HepG2 (cell line): ENCODE results near the gene NBR1. TPM values are rescaled to one million over a fixed set of nuclear protein-coding genes. Genes with fewer than 3 reads are reported as not detected.

ENCODE experiments used
- AFF4 ChIP-seq: sonication (generic); formaldehyde crosslinking; IDR thresholded peaks from 2 replicates; pipeline ENCODE4 v1.4.0; 2020; ENCODE audit warnings: missing genetic modification reagents
- ATF6 ChIP-seq: sonication (generic); formaldehyde crosslinking; conservative IDR thresholded peaks from 2 replicates; pipeline ENCODE4 v1.4.0; 2020; ENCODE audit warnings: missing genetic modification reagents
- CHD2 ChIP-seq: IDR thresholded peaks from 2 replicates; pipeline ENCODE4 v1.6.1; 2011; ENCODE audit warnings: low read depth, low read length, improper control_type of control experiment
- DDIT3 ChIP-seq: sonication (generic); formaldehyde crosslinking; IDR thresholded peaks from 2 replicates; pipeline ENCODE4 v1.4.0; 2020; ENCODE audit warnings: mild to moderate bottlenecking, missing genetic modification reagents
- ETV5 ChIP-seq: IDR thresholded peaks from 2 replicates; pipeline ENCODE4 v1.6.1; 2018; ENCODE audit warnings: missing biosample characterization, missing genetic modification reagents, inconsistent platforms, borderline replicate concordance
- HMGA1 ChIP-seq: sonication (generic); formaldehyde crosslinking; conservative IDR thresholded peaks from 2 replicates; pipeline ENCODE4 v1.4.0; 2020; ENCODE audit warnings: missing genetic modification reagents
- HOXA7 ChIP-seq: sonication (generic); formaldehyde crosslinking; IDR thresholded peaks from 2 replicates; pipeline ENCODE4 v1.8.1; 2022; ENCODE audit warnings: mild to moderate bottlenecking, missing genetic modification reagents, moderate library complexity
- MAZ ChIP-seq, 2 experiments: sonication (generic) in 1 of 2; formaldehyde crosslinking in 1 of 2; IDR thresholded peaks; 2 replicates each; pipeline versions ENCODE4 v1.5.0 to v1.6.1; 2012 to 2020; ENCODE audit warnings: low read depth in 2 of 2, mild to moderate bottlenecking in 2 of 2, borderline replicate concordance in 1 of 2, improper control_type of control experiment in 1 of 2, low read length in 1 of 2, missing genetic modification reagents in 1 of 2, moderate library complexity in 1 of 2
- NKX3-1 ChIP-seq: sonication (generic); formaldehyde crosslinking; IDR thresholded peaks from 2 replicates; pipeline ENCODE4 v1.5.0; 2020; ENCODE audit warnings: missing genetic modification reagents
- RARA ChIP-seq: IDR thresholded peaks from 2 replicates; pipeline ENCODE4 v1.6.1; 2016; ENCODE audit warnings: missing genetic modification reagents, missing compliant biosample characterization
- SAP130 ChIP-seq: IDR thresholded peaks from 2 replicates; pipeline ENCODE4 v1.6.1; 2016; ENCODE audit warnings: low read depth
- SETDB1 ChIP-seq: sonication (generic); formaldehyde crosslinking; IDR thresholded peaks from 2 replicates; pipeline ENCODE4 v1.5.1; 2020; ENCODE audit warnings: missing genetic modification reagents, mild to moderate bottlenecking, borderline replicate concordance
- TEAD2 ChIP-seq: sonication (generic); formaldehyde crosslinking; IDR thresholded peaks from 2 replicates; pipeline ENCODE4 v1.9.0; 2021; ENCODE audit warnings: missing genetic modification reagents
- TOE1 ChIP-seq: sonication (generic); formaldehyde crosslinking; IDR thresholded peaks from 2 replicates; pipeline ENCODE4 v1.4.0; 2020; ENCODE audit warnings: mild to moderate bottlenecking, missing genetic modification reagents
- U2AF2 ChIP-seq: fragments of 200-400 bp; formaldehyde crosslinking; IDR thresholded peaks from 2 replicates; pipeline ENCODE4 v1.6.1; 2017; ENCODE audit warnings: low read depth, mild to moderate bottlenecking, low read length
- ZBTB34 ChIP-seq: sonication (generic); formaldehyde crosslinking; IDR thresholded peaks from 2 replicates; pipeline ENCODE4 v1.8.0; 2022; ENCODE audit warnings: mild to moderate bottlenecking, missing genetic modification reagents
- ZNF317 ChIP-seq: sonication (generic); formaldehyde crosslinking; IDR thresholded peaks from 2 replicates; pipeline ENCODE4 v1.5.0; 2020; ENCODE audit warnings: mild to moderate bottlenecking, missing genetic modification reagents
- ZNF556 ChIP-seq: sonication (generic); formaldehyde crosslinking; IDR thresholded peaks from 2 replicates; pipeline ENCODE4 v1.4.0; 2020; ENCODE audit warnings: mild to moderate bottlenecking, missing genetic modification reagents, borderline replicate concordance
- ZNF597 ChIP-seq: sonication (generic); formaldehyde crosslinking; IDR thresholded peaks from 2 replicates; pipeline ENCODE4 v1.5.0; 2020; ENCODE audit warnings: missing genetic modification reagents
- ZNF629 ChIP-seq: sonication (generic); formaldehyde crosslinking; conservative IDR thresholded peaks from 2 replicates; pipeline ENCODE4 v1.5.0; 2020; ENCODE audit warnings: missing genetic modification reagents
- ZNF7 ChIP-seq: IDR thresholded peaks from 2 replicates; pipeline ENCODE4 v1.6.1; 2016; ENCODE audit warnings: missing biosample characterization, missing genetic modification reagents
- ZNF768 ChIP-seq: sonication (generic); formaldehyde crosslinking; IDR thresholded peaks from 2 replicates; pipeline ENCODE4 v1.4.0; 2020; ENCODE audit warnings: missing genetic modification reagents
- polyA plus RNA-seq, 8 experiments: library from polyadenylated mRNA; depleted of rRNA in 3 of 8; stranded (reverse) in 7 of 8; unstranded in 1 of 8; fragments of >200 nt; fragmentation: Illumina TruSeq in 4 of 8; extraction: Trizol in 4 of 8; gene quantifications; 2 replicates each; pipeline versions ENCODE4 v1.2.1 to v1.2.3, GENCODE V29; 2011 to 2016; ENCODE audit warnings: low read depth in 4 of 8, missing spikeins in 1 of 8, mixed read lengths in 1 of 8; ENCODE audit not compliant: insufficient read depth in 1 of 8
- total RNA-seq, 5 experiments: library from RNA; depleted of rRNA; stranded (reverse); fragments of >200 nt; fragmentation: Illumina TruSeq; extraction: Trizol; gene quantifications; 2 replicates each; pipeline ENCODE4 v1.2.3, GENCODE V29; 2016; ENCODE audit warnings: low read depth in 1 of 5

NBR1 gene
- total and polyA plus RNA-seq, 2 of the 13 experiments (the other 11 are each of a cell fraction or from before 2014, with no cell fraction given), result 51.7 to 121 TPM

GRCh38 chr17:43212641-43213490 lies 41.9 kb downstream of the NBR1 start (continued):
- TF ChIP-seq ZNF556 (CRISPR knock-in tag) (no peak), ZNF629 (CRISPR knock-in tag) (no peak), TEAD2 (CRISPR knock-in tag) (no peak), ATF6 (no peak), DDIT3 (no peak), ZBTB34 (no peak), HOXA7 (CRISPR knock-in tag) (no peak), ZNF768 (no peak), ZNF317 (CRISPR knock-in tag) (no peak), CHD2 (no peak), AFF4 (CRISPR knock-in tag) (no peak), NKX3-1 (no peak), HMGA1 (CRISPR knock-in tag) (no peak), RARA (CRISPR knock-in tag) (no peak), SAP130 (CRISPR knock-in tag) (no peak), U2AF2 (no peak), SETDB1 (CRISPR knock-in tag) (no peak), ZNF7 (CRISPR knock-in tag) (no peak), ZNF597 (CRISPR knock-in tag) (no peak), MAZ (IDR thresholded peaks at IDR 0.05; ENCODE audit: borderline replicate concordance, low read depth, low read length) (no peak), MAZ (CRISPR knock-in tag; IDR thresholded peaks at IDR 0.05; ENCODE audit: low read depth) (no peak), ETV5 (no peak), TOE1 (CRISPR knock-in tag) (no peak)
